Activated CD4-positive, CD25-positive, alpha-beta regulatory T cell treated with anti-CD3 and anti-CD28 coated beads, Interleukin-2, amount 50 U/mL, for 72 hours (primary cell): ENCODE data around the gene TM9SF4.

Experiments
- DNase-seq: peaks from one replicate; pipeline ENCODE4 v3.0.0; 2021

TM9SF4 gene

DNA sequence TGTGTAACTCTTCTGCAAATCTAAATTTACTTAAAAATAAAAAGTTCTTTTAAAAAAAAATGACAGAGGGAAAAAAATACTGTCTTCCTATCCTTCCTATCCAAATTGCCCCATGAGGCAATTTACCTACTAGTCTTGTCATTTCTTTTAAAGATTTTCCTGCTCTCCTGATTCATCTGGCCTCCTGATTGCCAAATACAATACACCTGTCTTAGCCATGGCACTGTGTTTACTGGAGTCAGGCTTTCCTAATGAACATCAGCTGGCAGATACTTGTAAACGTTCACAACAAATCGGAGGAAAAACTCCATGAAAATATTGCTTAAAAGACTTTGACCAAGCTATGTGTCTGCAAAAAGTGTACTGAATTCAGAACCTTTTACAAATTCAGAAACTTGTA, 21.5 kb downstream of the TM9SF4 start:
- DNase-seq: no peak

DNA sequence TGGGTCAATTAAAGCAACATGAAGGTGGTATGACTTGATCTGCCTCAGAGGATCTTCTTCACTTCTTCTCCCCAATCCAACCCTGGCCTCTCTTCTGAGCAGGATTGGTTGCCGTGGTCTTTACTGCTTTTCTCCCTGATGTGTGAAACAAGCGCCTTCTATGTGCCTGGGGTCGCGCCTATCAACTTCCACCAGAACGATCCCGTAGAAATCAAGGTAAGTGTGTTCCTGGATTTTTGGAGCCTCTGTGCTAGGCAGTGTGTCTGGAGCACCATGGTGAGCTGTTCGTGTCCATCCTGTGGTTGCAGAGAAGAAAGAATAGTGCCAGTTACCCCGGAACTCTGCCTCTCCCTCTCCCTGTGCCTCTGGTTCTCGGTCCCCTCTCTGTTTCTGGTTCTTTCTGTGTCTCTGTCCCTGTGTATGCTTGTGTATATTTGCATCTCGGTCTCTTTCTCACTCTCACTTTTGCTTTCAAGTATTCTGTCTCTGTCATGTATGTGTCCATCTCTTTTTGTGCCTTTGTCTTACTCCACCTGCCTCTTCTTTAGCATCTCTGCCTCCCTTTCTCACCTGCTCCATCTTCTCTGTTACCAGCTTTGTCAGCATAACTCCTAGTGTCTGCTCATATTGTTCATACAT, 23.5 kb downstream of the TM9SF4 start:
- no peak for DNase-seq

DNA sequence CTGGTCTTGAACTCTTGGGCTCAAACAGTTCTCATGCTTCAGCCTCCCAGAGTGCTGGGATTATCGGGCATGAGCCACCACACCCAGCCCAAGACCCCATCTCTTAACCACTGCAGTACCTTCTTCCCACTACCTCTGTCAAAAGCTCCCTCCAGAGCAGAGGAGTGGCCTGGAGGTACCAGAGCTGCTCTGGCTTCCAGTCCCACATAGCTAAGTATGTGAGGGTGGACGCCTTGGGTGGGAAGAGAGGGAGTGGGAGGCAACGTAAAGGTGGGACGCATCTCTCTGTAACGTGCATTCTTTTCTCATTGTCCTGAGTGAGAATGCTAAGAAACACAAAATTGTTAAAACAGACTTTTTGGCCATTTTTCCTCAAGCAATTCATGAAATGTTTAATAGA, 24.5 kb downstream of the TM9SF4 start:
- DNase-seq: no peak

DNA sequence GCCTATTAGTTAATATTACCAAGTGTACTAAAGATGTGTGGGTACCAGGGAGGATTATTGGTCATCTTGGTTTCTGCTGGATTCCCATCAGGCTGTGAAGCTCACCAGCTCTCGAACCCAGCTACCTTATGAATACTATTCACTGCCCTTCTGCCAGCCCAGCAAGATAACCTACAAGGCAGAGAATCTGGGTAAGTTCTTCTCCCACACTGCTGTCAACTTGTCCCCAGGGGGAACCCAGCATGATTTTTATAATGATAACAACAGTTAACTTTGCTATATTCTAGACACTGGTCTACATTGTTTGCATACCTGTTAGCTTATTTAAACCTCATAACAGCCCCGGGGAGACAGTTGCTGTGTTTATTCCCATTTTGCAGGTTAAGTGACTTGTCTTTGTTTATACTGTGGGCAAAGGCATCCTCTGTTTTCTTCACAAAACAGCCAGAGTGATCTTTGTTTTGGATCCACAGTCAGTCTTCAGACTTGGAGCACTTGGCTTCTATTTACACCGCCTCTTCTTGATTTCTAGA, 26.5 kb downstream of the TM9SF4 start:
- no peak for DNase-seq

DNA sequence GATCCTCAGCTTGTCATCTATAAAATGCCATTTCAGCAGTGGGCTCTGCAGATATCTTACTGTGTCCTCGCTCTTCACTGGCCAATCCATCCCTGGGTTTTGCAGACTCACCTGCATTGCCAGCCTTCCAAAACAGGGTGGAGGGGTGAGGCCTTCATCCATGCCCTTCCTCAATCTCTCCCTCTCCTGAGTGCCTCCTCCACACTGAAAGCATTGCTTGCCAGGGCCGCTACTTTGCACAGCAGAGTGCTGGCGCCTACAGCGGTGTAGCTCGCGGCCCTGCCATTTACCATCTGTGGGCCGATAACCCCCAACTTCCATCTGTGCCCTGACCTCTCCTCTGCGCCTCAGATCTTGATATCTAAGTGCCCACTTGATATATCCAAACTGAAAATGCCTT, 29.4 kb downstream of the TM9SF4 start:
- no peak for DNase-seq

DNA sequence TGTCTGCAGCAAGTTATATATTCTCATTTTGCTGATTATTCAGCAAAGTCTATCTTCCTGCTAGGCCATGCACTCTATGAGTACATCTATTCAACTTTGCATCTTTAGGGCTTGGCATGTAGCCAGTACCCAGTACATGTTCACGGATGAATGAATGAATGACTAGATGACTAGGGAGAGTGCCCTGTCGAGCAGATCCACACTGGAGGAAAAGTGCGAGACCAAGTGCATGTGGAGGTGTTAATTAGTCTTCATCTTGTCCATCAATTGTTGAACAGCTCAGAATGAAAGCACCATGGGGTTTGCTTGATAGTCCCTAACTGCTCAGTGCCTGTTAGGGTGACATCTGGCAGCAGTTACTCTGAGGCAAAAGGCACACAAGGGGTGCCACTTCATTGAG, 30.4 kb downstream of the TM9SF4 start:
- no peak for DNase-seq

DNA sequence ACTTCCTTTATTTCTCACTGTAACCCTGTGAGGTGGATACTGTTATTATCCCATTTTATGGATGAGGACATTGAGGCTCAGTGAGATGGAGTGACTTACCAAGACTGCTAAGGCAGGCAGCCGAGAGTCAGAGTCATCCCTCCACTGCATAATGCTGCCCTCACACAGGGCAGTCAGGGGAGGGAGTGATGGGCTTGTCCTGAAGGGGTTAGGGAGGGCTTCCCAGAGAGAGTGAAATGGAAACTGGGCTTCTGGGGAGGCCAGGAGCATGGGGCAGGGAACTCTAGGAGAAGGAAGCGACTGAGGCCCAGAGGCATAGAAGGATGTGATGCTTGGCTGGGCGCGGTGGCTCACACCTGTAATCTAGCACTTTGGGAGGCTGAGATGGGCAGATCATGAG, 31.1 kb downstream of the TM9SF4 start:
- DNase-seq: no peak

DNA sequence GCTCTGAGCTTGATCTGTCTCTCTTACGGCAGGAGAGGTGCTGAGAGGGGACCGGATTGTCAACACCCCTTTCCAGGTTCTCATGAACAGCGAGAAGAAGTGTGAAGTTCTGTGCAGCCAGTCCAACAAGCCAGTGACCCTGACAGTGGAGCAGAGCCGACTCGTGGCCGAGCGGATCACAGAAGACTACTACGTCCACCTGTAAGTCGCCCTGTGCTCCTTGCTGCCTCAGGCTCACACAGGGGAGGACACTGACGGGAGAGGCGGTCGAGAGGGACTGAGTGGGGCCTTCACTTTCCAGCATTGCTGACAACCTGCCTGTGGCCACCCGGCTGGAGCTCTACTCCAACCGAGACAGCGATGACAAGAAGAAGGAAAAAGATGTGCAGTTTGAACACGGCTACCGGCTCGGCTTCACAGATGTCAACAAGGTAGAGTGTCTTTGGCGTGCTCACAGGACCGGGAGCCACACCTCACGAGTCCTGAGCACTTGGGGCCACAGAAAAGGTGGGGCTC, 32.0 kb downstream of the TM9SF4 start:
- no peak for DNase-seq

DNA sequence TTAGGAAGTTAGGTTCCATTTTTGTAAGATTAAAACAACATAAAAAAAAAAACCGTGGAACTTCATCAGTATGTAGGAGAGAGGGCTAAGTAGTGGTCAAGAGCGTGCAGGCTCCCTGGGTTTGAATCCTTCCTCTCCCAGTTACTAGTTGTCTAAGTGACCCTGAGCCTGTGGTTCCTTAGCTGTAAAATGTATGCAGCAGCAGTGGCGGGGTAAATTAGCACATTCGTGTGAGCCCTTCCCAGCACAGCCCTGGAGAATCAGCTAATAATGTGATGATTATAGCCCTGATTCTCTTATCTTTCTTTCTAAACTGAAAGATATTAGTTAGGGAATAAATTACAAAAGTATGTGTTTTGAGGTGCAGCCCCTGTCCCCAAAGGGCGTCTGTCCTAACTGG, 32.6 kb downstream of the TM9SF4 start:
- DNase-seq: no peak

DNA sequence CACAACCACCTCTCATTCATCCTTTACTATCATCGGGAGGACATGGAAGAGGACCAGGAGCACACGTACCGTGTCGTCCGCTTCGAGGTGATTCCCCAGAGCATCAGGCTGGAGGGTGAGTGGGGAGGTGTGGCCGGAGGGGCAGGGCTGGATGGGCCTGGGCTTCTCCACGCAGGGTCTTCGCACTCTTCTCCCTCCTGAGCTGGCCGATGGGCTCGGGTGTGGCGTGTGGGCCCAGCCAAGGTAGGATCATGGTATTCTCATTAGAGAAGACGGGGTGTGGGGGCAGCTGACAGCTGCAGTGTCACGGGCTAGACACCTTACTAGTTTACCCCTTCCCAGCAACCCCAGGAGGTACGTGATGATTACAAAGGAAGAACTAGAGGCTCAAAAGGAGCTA, 33.5 kb downstream of the TM9SF4 start:
- no peak for DNase-seq

DNA sequence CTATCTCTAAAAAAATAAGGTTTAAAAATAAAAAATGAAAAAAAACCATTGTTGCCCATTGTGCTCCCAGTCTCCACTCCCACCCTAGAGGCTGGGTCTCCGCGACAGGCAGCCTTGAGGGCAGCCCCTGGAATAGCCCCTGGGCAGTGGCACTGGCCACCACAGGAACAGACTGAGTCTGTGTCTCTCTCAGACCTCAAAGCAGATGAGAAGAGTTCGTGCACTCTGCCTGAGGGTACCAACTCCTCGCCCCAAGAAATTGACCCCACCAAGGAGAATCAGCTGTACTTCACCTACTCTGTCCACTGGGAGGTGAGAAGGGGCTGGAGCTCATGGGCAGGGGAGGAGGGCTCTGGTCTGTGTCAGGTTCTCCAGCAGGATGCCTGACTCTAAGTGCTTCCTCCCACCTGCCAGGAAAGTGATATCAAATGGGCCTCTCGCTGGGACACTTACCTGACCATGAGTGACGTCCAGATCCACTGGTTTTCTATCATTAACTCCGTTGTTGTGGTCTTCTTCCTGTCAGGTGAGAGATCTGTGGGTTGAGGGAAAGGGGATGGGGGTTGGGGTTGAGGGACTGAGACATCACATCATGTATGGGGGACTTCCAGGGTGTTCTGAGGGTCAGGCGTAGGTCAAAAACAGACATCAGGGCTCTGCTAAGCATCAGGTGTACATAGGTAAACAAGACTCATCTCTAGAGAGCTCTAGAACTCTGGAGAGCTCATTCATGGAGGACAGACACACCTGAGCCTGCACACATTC, 35.6 kb downstream of the TM9SF4 start:
- DNase-seq: no peak

DNA sequence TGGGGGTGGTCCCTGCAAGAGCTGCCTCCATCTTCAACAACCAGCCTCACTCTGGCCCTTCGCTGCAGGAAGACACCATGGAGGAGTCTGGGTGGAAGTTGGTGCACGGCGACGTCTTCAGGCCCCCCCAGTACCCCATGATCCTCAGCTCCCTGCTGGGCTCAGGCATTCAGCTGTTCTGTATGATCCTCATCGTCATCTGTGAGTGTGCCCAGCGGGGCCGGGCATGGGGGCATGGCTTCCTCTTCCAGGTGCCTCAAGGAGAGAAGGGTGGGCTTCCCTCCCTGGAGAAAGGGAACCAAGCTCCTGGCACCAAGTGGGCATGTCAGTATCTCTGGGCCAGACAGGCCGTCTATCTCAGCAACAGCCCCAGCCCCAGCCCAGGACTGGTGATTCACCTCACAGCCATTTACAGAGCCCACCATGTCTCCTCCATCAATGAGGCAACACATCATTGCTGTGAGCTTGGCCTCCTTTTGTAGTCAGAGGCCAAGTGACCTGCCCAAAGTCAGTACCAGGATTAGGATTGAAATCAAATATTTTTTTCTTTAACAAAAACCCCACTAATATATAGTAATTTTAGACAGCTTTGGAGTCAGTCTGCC, 40.2 kb downstream of the TM9SF4 start:
- DNase-seq: no peak

DNA sequence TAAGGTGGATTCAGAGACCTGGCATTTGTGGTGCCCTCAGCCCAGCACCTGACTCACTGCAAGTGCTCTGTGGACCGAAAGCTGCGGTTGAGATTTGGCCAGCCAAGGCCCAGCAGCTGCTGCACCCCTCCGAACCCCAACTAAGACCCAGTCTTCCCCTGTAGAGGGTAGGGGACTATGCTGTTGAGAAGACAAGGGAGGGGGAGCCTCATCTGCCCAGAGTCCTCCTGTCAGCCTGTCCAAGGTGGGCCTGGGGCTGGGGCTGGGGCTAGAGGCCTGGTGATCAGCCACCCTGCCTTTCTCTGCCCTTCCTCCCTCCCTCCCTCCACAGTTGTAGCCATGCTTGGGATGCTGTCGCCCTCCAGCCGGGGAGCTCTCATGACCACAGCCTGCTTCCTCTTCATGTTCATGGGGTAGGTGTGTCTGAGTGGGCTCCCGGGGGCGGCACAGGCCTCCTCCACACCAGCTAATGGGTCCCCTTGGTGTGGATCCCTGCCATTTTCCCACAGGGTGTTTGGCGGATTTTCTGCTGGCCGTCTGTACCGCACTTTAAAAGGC, 40.9 kb downstream of the TM9SF4 start:
- no peak for DNase-seq

DNA sequence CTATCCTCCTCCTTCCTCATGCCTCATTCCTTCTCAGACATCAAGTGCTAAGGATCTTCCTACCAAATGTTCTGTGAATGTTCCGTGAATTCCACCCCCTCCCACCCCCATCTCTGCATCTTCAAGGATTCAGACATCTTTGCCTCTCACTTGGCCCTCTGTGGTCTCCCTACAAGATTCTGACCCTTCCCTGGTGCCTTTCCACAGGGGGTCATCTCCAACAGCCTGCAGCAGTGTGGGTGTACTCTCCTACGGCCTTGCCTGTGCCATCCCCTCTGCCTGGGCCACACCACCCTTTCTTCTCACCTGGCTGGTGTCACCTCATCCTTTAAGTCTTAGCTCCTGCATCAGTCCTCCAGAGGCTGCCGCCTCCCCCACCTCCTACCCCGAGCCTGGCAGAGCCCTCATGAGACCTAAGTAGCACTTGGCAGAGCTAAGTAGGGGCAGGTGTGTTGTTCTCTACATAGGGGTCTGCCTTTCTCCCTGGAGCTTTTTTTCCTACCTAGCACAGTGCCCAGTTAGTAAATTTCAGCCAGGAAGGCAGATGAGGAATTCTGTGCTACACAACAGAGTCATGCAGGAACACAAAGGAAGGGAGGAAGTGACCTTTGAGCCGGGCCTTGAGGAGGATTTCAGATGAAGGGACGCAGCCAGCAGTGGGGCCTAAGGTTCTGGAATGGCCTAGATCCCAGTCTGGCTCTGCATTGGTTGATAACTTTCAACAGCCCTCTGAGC, 43.1 kb downstream of the TM9SF4 start:
- no peak for DNase-seq

DNA sequence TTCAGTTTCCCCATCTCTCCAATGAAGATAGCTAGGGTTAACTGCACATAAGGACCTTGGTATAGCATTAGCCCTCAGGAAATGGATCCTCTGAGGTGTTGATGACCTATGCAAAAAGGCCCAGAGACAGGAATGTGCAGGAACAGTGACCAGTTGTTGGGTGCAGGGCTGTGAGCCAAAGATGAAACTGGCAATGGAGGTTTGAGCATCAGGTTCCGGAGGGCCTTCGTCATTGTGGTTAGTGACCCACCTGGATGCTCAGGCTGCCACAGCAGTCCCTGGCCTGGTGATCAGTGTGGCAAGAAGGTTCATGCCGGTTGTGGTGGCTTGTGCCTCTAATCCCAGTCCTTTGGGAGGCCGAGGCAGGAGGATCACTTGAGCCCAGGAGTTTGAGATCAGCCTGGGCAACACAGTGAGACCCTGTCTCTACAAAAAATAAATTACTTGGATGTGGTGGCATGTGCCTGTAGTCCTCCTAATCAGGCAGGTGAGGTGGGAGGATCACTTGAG, 43.7 kb downstream of the TM9SF4 start:
- no peak for DNase-seq

DNA sequence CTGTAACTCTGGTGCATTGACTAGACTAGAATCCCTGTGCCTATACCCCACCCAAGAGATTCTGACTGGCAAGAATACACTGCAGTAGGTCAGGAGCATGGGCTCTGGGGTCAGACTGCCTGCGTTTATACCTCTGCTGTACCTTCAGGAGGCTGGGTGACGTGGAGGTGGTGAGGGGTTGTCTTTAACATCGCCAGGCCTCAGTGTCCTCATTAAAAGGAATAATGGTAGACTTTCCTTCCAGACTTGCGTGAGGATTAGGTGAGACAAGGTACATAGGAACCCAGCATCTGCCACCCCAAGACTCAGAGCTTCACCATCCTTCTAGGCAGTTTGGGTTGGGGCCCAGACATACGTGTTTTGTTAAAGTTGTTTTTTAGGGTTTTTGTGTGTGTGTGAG, 44.3 kb downstream of the TM9SF4 start:
- no peak for DNase-seq

DNA sequence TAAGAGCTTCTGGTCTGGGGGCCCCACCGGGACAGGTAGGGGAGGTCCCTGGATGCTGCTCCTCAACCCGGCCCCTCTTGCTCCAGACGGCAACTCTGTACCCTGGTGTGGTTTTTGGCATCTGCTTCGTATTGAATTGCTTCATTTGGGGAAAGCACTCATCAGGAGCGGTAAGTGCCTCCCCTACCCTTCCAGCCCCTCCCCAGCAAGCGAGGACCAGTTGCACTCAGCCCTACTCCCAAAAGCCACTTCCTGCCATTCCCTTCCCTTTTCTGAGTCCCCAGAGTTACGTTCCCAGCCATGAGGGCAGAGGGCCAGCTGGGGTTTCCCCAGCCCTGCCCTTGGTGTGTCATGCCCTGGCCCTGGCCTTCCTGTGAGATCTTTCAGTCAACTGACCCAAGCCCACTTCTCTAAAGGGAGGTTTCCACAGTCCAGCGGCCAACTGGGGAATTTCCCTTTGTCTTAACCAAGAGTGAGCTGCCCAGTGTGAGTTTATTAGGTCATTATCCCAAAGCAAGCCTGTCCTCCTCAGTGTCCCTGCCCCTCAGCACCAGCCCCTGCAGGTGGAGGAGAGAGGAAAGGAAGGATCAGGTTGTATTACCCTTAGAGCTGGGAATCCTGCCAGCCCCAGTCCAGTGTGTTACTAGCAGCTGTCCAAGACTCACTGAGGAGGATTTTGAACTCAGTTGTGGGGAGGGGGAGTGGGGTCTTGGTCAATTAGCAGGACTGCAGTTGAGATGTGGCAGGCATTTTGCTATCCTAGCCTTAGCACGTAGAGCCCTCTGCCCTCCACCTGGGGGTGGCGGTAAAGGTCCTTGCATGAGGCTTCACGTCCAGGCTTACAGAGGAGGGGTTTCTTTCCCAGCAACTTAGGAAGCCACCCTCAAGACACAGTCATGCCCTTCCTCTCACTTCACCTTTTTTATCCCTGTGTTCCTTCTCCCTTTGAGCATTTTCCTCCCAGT, 45.8 kb downstream of the TM9SF4 start:
- no peak for DNase-seq

DNA sequence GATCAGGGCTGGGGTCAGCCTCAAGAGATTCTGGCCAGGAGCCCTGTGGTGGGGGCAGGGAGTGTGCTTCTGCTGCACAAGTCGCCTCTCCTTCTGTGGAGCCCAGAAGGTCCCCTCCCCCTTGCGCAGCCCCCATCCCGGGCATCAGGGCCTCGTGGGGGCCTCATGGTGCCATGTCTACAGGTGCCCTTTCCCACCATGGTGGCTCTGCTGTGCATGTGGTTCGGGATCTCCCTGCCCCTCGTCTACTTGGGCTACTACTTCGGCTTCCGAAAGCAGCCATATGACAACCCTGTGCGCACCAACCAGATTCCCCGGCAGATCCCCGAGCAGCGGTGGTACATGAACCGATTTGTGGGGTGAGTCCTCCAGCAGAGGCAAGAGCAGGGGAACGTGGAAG, 48.1 kb downstream of the TM9SF4 start:
- no peak for DNase-seq

DNA sequence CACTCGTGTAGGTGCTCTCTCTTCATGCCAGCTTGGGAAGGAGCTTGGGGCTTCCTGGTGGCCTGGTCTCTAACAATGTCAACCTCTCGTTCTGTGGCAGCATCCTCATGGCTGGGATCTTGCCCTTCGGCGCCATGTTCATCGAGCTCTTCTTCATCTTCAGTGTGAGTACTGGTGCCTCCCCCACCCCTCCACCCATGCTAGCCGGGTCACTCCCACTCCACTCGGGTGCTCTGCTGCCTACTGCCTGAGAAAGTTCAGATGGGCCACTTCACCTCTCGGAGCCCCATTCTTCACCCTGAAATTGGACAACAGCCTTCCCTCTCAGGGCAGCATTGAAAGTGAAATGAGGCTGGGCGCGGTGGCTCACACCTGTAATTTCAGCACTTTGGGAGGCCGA, 48.8 kb downstream of the TM9SF4 start:
- no peak for DNase-seq

DNA sequence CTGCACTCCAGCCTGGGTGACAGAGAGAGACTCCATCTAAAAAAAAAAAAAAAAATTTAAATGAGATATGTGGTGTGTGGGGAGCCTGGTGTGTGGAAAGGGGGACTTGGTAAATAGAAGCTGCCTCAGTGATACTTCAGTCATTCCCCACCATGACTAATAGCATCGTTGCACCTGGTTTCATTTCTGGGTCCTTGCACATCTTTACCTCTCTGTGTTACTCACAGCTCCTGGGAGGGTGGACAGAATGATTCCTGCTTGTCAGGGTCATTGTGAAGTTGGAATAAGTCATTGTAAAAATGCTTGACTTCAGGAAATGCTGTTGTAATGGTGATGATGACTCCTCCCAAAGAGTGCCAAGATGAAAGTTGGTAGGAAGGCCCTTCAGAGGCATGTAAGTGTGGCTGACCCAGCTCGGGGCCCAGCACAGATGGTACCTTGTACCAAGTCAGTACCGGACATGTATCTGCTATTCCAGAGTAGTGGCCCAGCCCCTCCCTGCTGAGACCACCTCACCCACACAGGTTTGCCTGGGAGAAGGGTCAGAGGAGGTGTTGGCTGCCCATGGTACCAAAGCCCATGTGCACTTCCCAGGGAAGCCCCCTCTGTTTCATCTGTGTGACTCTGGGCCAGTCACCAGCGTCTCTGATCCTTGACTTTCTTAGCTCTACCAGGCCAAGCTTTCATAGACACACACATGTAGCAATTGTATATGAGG, 49.6 kb downstream of the TM9SF4 start:
- no peak for DNase-seq

DNA sequence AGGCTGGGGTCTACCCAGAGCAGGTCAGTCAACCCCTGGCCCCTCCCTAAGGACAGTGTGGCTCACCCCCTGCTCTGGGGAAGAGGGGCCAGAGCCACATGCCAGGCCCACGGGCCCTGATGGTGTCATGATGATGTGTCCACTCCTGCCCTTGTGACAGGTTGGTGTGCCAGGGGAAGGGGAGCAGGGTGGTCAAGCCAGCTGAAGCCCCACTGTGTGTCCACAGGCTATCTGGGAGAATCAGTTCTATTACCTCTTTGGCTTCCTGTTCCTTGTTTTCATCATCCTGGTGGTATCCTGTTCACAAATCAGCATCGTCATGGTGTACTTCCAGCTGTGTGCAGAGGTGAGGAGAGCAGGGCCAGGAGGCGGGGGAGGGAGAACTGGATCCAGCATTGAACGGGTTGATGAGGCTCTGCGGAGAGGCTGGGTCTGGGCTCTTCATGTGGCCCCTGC, 50.3 kb downstream of the TM9SF4 start:
- no peak for DNase-seq
